GM10266 (cell line): ENCODE data around the gene GALNT2.

Experiments
- DNase-seq: peaks from one replicate; pipeline ENCODE4 v3.0.0; 2012; ENCODE audit errors: extremely low spot score
- CTCF ChIP-seq: IDR thresholded peaks from 2 replicates; pipeline ENCODE4 v1.5.1; 2012; ENCODE audit warnings: mild to moderate bottlenecking, low read depth; ENCODE audit not compliant: control insufficient read depth, insufficient read depth; ENCODE audit errors: missing control alignments

Gene GALNT2

GRCh38 chr1:230112782-230113181 is 45.7 kb downstream of the GALNT2 start:
- DNase-seq = no peak
- no peak for TF ChIP-seq CTCF

- TF ChIP-seq CTCF = no peak
- DNase-seq = no peak
Observed at GRCh38 chr1:230113235-230113592, 46.2 kb downstream of the GALNT2 start.

GRCh38 chr1:230113593-230114236 is 46.7 kb downstream of the GALNT2 start:
- DNase-seq = no peak
- no peak for TF ChIP-seq CTCF

- no peak for TF ChIP-seq CTCF
- DNase-seq = no peak
Observed at GRCh38 chr1:230114237-230114651, 47.2 kb downstream of the GALNT2 start.

GRCh38 chr1:230117694-230118093 is 50.7 kb downstream of the GALNT2 start:
- no peak for TF ChIP-seq CTCF
- no peak for DNase-seq

GRCh38 chr1:230119340-230119739 is 52.3 kb downstream of the GALNT2 start:
- TF ChIP-seq CTCF = no peak
- DNase-seq = no peak

GRCh38 chr1:230120289-230120920 is 53.4 kb downstream of the GALNT2 start:
- no peak for TF ChIP-seq CTCF
- no peak for DNase-seq
